ENCODE measurements around the gene NEU3.
"Not testable (repeated sequence)": the region's sequence is repeated elsewhere in the genome, so short reads cannot be mapped to it uniquely, and the experiment has no call there.

The NEU3 gene

DNA sequence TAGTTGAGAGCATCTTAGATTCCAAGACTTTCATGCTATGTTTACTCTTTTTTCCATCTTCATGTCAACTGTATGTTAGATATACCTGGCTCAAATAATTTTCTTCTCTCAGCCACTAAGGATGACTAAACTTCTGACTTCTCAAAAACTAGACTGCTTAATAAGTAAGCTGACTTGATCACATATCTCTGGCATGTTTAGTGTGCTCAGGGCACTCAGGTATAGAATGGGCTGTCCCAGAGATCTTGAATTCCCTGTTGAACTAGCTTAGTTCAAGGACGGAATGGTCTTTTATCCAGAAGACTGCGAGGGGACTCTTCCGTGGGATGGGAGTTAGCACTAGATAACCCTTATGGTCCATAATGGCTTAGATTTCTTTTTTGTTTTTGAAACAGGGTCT lies 13.0 kb downstream of the NEU3 start:
- no peak overlapping the region for H3K4me3 ChIP-seq (ENCODE audit: low read depth, low read length)
- TF ChIP-seq, protein P1, sequence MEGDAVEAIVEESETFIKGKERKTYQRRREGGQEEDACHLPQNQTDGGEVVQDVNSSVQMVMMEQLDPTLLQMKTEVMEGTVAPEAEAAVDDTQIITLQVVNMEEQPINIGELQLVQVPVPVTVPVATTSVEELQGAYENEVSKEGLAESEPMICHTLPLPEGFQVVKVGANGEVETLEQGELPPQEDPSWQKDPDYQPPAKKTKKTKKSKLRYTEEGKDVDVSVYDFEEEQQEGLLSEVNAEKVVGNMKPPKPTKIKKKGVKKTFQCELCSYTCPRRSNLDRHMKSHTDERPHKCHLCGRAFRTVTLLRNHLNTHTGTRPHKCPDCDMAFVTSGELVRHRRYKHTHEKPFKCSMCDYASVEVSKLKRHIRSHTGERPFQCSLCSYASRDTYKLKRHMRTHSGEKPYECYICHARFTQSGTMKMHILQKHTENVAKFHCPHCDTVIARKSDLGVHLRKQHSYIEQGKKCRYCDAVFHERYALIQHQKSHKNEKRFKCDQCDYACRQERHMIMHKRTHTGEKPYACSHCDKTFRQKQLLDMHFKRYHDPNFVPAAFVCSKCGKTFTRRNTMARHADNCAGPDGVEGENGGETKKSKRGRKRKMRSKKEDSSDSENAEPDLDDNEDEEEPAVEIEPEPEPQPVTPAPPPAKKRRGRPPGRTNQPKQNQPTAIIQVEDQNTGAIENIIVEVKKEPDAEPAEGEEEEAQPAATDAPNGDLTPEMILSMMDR (conservative IDR thresholded peaks at IDR 0.05; ENCODE audit: low read depth, low read length): no peak
- no peak for DNase-seq (ENCODE audit: low read depth)

DNA sequence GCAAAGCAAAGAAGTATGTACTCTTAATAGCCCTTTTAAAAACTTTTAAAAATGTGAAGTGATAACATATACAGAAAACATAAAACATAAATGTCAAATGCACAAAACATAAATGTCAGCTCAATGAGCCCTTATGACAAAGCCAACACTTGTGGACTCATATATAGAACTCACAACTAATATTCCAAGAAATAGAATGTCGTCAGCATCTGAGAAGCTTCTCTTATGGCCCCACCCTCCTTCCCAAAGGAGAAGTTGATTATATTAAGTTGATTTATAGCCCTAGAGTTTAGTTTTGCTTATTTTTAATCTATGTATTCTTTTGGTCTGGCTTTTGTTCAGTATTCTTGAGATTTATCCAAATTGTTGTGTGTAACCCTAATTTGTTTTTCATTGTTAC lies 13.8 kb downstream of the NEU3 start:
- TF ChIP-seq, protein P1 (conservative IDR thresholded peaks at IDR 0.05; ENCODE audit: low read depth, low read length): no peak
- DNase-seq (ENCODE audit: low read depth): no peak
- H3K4me3 ChIP-seq (ENCODE audit: low read depth, low read length): no peak overlapping the region

DNA sequence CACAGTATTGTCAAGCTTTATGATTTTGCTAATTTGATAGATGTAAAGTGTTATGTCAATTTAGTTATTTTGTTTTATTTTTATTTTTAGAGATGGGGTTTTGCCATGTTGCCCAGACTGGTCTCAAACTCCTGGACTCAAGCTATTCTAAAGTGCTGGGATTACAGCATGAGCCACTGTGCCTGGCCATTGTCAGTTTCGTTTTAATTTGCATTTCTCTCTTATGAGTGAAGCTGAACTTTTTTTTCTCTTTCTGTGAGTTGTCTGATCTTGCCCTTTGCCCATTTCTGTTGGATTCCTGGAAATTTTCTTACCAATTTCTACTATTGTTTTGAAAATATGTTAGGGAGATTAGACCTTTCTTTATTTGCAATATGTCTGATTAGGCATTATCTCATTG lies 15.5 kb downstream of the NEU3 start:
- TF ChIP-seq, protein P1 (conservative IDR thresholded peaks at IDR 0.05; ENCODE audit: low read depth, low read length): no peak
- H3K4me3 ChIP-seq (ENCODE audit: low read depth, low read length): no peak overlapping the region
- DNase-seq (ENCODE audit: low read depth): no peak

DNA sequence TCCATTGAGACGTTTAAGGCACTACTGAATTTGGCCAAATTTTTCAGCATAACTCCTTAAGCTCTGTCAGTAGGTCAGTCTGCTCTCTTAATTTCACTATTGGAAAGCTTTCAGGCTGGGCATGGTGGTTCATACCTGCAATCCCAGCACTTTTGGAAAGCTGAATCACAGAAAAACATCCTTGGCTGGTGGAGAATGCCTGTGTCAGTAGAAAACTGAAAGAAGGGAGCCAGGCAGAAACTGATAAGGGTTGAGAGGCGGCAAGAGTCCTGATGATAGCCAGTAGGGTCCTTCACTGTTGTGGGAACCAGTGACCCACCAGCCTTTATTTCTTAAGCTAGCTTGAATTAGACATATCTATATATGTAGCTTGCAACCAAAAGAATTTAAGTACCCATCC lies 22.6 kb downstream of the NEU3 start:
- H3K4me3 ChIP-seq (ENCODE audit: low read depth, low read length): no peak overlapping the region
- DNase-seq (ENCODE audit: low read depth): no peak
- TF ChIP-seq, protein P1 (conservative IDR thresholded peaks at IDR 0.05; ENCODE audit: low read depth, low read length): no peak

DNA sequence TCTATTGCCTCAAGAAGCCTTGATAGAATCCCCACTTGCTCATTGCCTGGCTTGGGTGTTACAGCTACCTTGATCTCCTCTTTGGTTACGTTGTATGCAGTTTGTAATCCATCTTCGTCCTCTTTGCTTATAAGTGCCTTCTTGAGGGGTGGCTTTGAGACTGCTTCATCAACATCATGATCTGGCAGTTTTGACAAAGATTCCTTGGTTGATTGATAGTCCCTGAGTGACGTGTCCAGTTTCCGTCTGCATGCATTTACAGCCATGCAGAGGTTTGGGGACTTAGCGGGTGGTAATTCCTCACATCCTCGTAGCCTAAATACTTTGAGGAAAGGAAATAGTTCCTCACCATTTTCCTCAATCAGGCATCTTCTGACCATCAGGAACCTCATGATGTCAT lies 23.1 kb downstream of the NEU3 start:
- H3K4me3 ChIP-seq (ENCODE audit: low read depth, low read length): no peak overlapping the region
- TF ChIP-seq, protein P1 (conservative IDR thresholded peaks at IDR 0.05; ENCODE audit: low read depth, low read length): no peak
- DNase-seq (ENCODE audit: low read depth): no peak

DNA sequence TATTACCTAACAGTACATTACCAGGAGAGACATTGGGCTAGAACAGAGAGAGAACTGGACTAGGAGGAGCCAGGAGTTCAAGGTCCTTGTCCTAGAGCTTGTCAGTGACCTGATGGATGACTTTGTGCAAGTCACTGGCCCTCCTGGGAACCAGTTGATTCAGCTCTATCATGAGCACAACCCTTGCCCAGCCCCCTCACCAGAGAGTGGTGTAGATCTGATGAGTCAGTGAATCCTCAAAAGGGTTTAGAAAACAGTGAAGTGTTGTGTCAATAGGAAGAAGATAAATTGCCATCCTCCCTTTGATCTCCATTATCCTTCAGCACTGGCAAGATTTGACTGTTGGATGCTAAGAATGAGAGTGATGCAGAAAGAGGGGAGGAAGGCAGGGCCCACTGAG lies 24.3 kb downstream of the NEU3 start:
- H3K4me3 ChIP-seq (ENCODE audit: low read depth, low read length): no peak overlapping the region
- DNase-seq (ENCODE audit: low read depth): no peak
- TF ChIP-seq, protein P1 (conservative IDR thresholded peaks at IDR 0.05; ENCODE audit: low read depth, low read length): no peak

DNA sequence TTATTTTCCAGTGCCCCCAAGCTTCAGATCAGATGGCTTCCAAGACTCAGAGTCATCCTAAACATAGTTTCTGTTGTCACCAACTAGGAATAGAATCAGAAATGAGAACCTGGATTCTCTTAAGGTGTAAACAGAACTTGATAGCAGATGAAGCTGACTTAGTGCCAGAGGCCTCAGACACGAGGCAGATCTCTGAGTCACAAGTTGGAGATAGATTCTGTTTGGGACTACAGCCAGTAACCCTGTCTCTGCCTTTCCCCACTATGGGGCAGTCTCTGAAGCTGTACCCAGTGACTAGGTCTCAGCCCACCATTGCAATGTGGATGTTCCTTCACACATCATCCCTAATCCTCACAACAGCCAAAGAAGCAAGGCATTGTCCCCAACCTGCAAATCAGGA lies 25.4 kb downstream of the NEU3 start:
- DNase-seq (ENCODE audit: low read depth): peak; percentile 82

DNA sequence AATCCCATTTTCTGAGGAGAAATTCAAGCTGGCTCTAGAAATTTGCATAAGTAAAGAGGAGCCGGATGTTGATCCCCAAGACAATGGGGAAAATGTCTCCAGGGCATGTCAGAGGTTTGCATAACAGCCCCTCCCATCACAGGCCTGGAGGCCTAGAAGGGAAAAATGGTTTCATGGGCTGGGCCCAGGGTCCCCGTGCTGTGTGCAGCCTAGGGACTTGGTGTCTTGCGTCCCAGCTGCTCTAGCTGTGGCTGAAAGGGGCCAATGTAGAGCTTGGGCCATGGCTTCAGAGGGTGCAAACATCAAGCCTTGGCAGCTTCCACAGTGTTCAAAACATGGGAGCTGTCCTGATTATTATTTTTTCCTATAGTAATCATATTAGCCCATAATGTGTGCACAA lies 30.5 kb downstream of the NEU3 start:
- not testable (repeated sequence) for DNase-seq (ENCODE audit: low read depth); H3K4me3 ChIP-seq (ENCODE audit: low read depth, low read length)

More for the DNA sequence above, 25.4 kb downstream of the NEU3 start:
- TF ChIP-seq, protein P1 (conservative IDR thresholded peaks at IDR 0.05; ENCODE audit: low read depth, low read length): peak; percentile 34
- H3K4me3 ChIP-seq (ENCODE audit: low read depth, low read length): no peak overlapping the region

DNA sequence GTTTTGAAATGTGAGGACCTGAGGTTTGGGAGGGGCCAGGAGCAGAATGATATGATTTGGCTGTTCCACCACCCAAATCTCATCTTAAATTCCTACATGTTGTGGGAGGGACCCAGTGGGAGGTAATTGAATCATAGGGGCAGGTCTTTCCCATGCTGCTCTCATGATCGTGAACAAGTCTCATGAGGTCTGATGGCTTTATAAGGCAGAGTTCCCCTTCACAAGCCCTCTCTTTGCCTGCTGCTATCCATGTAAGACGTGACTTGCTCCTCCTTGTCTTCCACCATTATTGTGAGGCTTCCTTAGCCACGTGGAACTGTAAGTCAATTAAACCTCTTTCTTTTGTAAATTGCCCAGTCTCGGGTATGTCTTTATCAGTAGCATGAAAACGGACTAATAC lies 31.6 kb downstream of the NEU3 start:
- not testable (repeated sequence) for H3K4me3 ChIP-seq (ENCODE audit: low read depth, low read length); DNase-seq (ENCODE audit: low read depth)

Measured in choroid plexus epithelial cell (primary cell).